ENCODE results near the gene KCNK5. TPM values are rescaled to one million over a fixed set of nuclear protein-coding genes. Genes with fewer than 3 reads are reported as not detected.

Gene KCNK5
- total and polyA plus RNA-seq, 9 of the 15 experiments (the other 6 are each of a cell fraction or from before 2014, with no cell fraction given), result 1.5 to 45.8 (median 25.8) TPM

DNA sequence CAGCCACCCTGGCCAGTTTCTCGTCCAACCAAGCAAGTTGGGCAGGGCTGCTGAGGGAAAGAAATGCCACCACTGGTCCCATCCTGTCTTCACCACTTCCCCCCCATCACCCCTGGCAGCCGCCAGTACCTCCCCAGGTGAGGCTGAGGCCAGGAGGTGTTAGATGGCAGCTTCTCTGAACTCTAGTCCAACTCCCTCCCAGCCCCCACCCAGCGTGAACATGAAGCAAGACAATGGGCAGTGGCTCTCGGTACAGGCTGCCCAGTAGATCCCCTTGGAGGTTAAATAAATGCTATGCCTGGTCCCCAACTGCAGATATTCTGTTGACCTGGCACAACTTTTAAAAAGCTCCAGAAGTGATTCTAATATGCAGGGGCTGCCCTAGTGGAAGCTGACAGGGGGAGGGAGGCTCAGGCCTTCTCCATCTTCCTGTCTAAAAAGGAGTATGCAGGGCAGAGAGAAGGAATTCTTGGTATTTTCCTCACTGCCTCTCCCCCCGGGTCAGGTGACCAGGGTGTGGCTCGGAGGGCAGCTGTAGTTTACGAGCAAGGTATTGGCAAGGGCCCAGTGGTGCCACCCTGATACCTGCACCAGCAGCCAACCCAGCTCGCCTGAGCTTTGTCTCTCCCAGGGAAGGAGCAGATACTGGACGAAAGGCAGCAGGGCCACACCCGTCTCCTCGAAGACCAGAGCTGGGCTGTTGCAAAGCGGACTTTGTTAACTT, 25.7 kb downstream of the KCNK5 start:
- FAIRE-seq (peak; percentile 72), ATAC-seq (peak; percentile 34), DNase-seq (ENCODE audit: extremely low read depth in 1 of 4, low spot score in 3 of 4) (peak in 2 of 4 experiments; percentile 48 to 52)
- no peak overlapping the region for H3K4me3 ChIP-seq
- H3K9me1 ChIP-seq (ENCODE audit: control insufficient read depth, insufficient read depth, low read length), result peaks cover 59% of the 10 kb centered on the region
- H3K4me1 ChIP-seq (replicated peaks in 1 of 2; ENCODE audit: control insufficient read depth in 2 of 2, insufficient read depth in 2 of 2, low read length in 2 of 2), result peaks cover 45 to 51% of the 10 kb centered on the region in 2 experiments
- H3K36me3 ChIP-seq (ENCODE audit: control insufficient read depth, insufficient read depth, low read length), result peaks cover 93% of the 10 kb centered on the region; the same call in 2 of the 3 replicates
- ChIA-PET CTCF (ENCODE audit: low intra/inter-chr PET ratio) (no interaction called here), POLR2A (interaction anchor here (0.6 to 4.6 kb wide), 10 partner anchors 10 to 119 kb away, joined by 3 to 33 read pairs (median 3); partner anchors contain the start of gene KCNK5)
- no peaks in the 10 kb centered on the region for H3K27me3 ChIP-seq (ENCODE audit: control insufficient read depth in 2 of 2, insufficient read depth in 2 of 2, low read length in 2 of 2)
- H3K27ac ChIP-seq (ENCODE audit: extremely low read depth, low read depth, low read length), result no peak overlapping the region
- WGBS (ENCODE audit: insufficient coverage, low coverage, missing lambda C conversion rate), result 33% methylated on average over 11 of the region's 12 CpGs
- H2AFZ ChIP-seq (ENCODE audit: low read depth, low read length), result no peak overlapping the region
- H4K20me1 ChIP-seq (replicated peaks; ENCODE audit: control insufficient read depth, insufficient read depth, low read length), result peaks cover 96% of the 10 kb centered on the region
- no TSS peak for BruUV-seq (replicated peaks)
- no peak overlapping the region for H3K4me2 ChIP-seq (ENCODE audit: insufficient read depth, low read length)
- TF ChIP-seq, protein P1, sequence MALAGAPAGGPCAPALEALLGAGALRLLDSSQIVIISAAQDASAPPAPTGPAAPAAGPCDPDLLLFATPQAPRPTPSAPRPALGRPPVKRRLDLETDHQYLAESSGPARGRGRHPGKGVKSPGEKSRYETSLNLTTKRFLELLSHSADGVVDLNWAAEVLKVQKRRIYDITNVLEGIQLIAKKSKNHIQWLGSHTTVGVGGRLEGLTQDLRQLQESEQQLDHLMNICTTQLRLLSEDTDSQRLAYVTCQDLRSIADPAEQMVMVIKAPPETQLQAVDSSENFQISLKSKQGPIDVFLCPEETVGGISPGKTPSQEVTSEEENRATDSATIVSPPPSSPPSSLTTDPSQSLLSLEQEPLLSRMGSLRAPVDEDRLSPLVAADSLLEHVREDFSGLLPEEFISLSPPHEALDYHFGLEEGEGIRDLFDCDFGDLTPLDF (CRISPR knock-in tag; IDR thresholded peaks at IDR 0.05), result no peak
- TF ChIP-seq CTBP1 (IDR thresholded peaks at IDR 0.05; ENCODE audit: borderline replicate concordance), result peak; percentile 28; the same call in 1 of the 2 replicates
- TF ChIP-seq MTA3 (IDR thresholded peaks at IDR 0.05; ENCODE audit: borderline replicate concordance), result 0 out of 2 replicates have a peak, but pooled peaks have one; percentile 18
- TF ChIP-seq, protein P2, sequence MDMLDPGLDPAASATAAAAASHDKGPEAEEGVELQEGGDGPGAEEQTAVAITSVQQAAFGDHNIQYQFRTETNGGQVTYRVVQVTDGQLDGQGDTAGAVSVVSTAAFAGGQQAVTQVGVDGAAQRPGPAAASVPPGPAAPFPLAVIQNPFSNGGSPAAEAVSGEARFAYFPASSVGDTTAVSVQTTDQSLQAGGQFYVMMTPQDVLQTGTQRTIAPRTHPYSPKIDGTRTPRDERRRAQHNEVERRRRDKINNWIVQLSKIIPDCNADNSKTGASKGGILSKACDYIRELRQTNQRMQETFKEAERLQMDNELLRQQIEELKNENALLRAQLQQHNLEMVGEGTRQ (CRISPR knock-in tag; IDR thresholded peaks at IDR 0.05), result peak; percentile 31; the same call in 1 of the 2 replicates
- in situ Hi-C loops (cut with MboI) (no loop called here), intact Hi-C loops (cut with micrococcal nuclease) (no loop called here)
- H3K79me2 ChIP-seq (ENCODE audit: control insufficient read depth, insufficient read depth, low read length), result peaks cover 99% of the 10 kb centered on the region
- peak overlapping the region in 1 of 2 experiments; percentile 70; a peak in 2 of 4 replicates for H3K9ac ChIP-seq (ENCODE audit: insufficient read depth in 1 of 2, low read depth in 2 of 2, low read length in 2 of 2)
- no peaks in the 10 kb centered on the region for H3K9me3 ChIP-seq (replicated peaks; ENCODE audit: control insufficient read depth, insufficient read depth, low read depth, low read length)
